ENCODE results near the gene HSD17B11. TPM values are rescaled to one million over a fixed set of nuclear protein-coding genes. Genes with fewer than 3 reads are reported as not detected.

The HSD17B11 gene
- polyA plus RNA-seq, 1 donor (not counting 4 experiments of a cell fraction or from before 2014, with no cell fraction given): 8.5 TPM

GRCh38 chr4:87392183-87392582 lies 1.2 kb upstream of the HSD17B11 start:
- no peak overlapping the region for H2AFZ ChIP-seq (ENCODE audit: control insufficient read depth, low read length)
- no peak for DNase-seq (ENCODE audit: low read depth, low spot score)
- no peaks in the 10 kb centered on the region for H3K27me3 ChIP-seq (ENCODE audit: control insufficient read depth, extremely low read depth, insufficient read depth, low read length)
- H3K79me2 ChIP-seq (ENCODE audit: control insufficient read depth, insufficient read depth, low read length): peaks cover 2% of the 10 kb centered on the region
- FAIRE-seq: no peak
- no peaks in the 10 kb centered on the region for H3K9me3 ChIP-seq (ENCODE audit: control insufficient read depth, low read depth, low read length)
- peak overlapping the region; percentile 90 for H3K4me2 ChIP-seq (ENCODE audit: control insufficient read depth, extremely low read depth, insufficient read depth, low read depth, low read length)
- peaks cover 3% of the 10 kb centered on the region for H3K4me1 ChIP-seq (ENCODE audit: control insufficient read depth, extremely low read depth, insufficient read depth, low read length)
- H4K20me1 ChIP-seq (ENCODE audit: control insufficient read depth, extremely low read depth, insufficient read depth, low read length): no peaks in the 10 kb centered on the region
- no peak overlapping the region for H3K4me3 ChIP-seq (ENCODE audit: control insufficient read depth in 2 of 3, extremely low read depth in 1 of 3, insufficient read depth in 2 of 3, low read depth in 1 of 3, low read length in 3 of 3)
- H3K9ac ChIP-seq (ENCODE audit: control insufficient read depth, extremely low read depth, insufficient read depth, low read length): no peak overlapping the region
- TF ChIP-seq EZH2 (IDR thresholded peaks at IDR 0.05; ENCODE audit: low read length): no peak
- TF ChIP-seq, protein P1, sequence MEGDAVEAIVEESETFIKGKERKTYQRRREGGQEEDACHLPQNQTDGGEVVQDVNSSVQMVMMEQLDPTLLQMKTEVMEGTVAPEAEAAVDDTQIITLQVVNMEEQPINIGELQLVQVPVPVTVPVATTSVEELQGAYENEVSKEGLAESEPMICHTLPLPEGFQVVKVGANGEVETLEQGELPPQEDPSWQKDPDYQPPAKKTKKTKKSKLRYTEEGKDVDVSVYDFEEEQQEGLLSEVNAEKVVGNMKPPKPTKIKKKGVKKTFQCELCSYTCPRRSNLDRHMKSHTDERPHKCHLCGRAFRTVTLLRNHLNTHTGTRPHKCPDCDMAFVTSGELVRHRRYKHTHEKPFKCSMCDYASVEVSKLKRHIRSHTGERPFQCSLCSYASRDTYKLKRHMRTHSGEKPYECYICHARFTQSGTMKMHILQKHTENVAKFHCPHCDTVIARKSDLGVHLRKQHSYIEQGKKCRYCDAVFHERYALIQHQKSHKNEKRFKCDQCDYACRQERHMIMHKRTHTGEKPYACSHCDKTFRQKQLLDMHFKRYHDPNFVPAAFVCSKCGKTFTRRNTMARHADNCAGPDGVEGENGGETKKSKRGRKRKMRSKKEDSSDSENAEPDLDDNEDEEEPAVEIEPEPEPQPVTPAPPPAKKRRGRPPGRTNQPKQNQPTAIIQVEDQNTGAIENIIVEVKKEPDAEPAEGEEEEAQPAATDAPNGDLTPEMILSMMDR (optimal IDR thresholded peaks at IDR 0.05 in 1 of 3, IDR thresholded peaks at IDR 0.05 in 1 of 3, conservative IDR thresholded peaks at IDR 0.05 in 1 of 3; ENCODE audit: extremely low read depth in 1 of 3, insufficient read depth in 2 of 3, low read length in 3 of 3): no peak
- H3K36me3 ChIP-seq (ENCODE audit: control insufficient read depth in 2 of 2, extremely low read depth in 1 of 2, insufficient read depth in 2 of 2, low read length in 2 of 2): no peaks in the 10 kb centered on the region
- no peaks in the 10 kb centered on the region for H3K9me1 ChIP-seq (ENCODE audit: control insufficient read depth, extremely low read depth, insufficient read depth, low read length)
- dilution Hi-C loops (cut with MboI; ENCODE audit: extremely low pct_ligation_motif_present, low sequenced_read_pairs): no loop called here
- H3K27ac ChIP-seq (ENCODE audit: control insufficient read depth, insufficient read depth, low read length): no peak overlapping the region

DNA sequence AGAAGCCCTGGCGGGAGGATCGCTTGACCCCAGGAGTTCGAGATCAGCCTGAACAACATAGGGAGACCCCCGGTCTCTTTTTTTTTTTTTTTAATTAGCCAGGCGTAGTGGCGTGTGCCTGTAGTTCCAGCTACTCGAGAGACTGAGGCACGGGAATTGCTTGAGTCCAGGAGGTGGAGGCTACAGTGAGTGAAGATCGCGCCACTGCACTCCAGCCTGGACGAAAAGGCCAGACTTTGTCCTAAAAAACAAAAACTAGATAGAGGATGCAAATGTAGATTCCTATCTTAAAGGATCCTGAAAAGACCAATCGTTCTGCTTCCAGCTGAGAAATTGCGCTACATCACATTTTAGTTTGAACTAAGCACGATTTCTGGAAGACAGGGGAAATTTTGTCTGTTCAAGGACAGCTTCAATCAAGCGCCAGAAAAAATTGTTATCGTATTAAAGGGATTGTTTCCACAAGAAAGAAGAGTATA lies 627 bp upstream of the HSD17B11 start:
- H3K27me3 ChIP-seq (ENCODE audit: control insufficient read depth, extremely low read depth, insufficient read depth, low read length): no peaks in the 10 kb centered on the region
- no peak for FAIRE-seq
- H3K4me2 ChIP-seq (ENCODE audit: control insufficient read depth, extremely low read depth, insufficient read depth, low read depth, low read length): peak overlapping the region; percentile 90
- no peaks in the 10 kb centered on the region for H3K9me1 ChIP-seq (ENCODE audit: control insufficient read depth, extremely low read depth, insufficient read depth, low read length)
- dilution Hi-C loops (cut with MboI; ENCODE audit: extremely low pct_ligation_motif_present, low sequenced_read_pairs): no loop called here
- no peaks in the 10 kb centered on the region for H4K20me1 ChIP-seq (ENCODE audit: control insufficient read depth, extremely low read depth, insufficient read depth, low read length)
- peak overlapping the region; percentile 80 for H3K9ac ChIP-seq (ENCODE audit: control insufficient read depth, extremely low read depth, insufficient read depth, low read length)
- peak overlapping the region; percentile 79 for H3K27ac ChIP-seq (ENCODE audit: control insufficient read depth, insufficient read depth, low read length)
- no peaks in the 10 kb centered on the region for H3K9me3 ChIP-seq (ENCODE audit: control insufficient read depth, low read depth, low read length)
- peaks cover 3% of the 10 kb centered on the region for H3K4me1 ChIP-seq (ENCODE audit: control insufficient read depth, extremely low read depth, insufficient read depth, low read length)
- H3K36me3 ChIP-seq (ENCODE audit: control insufficient read depth in 2 of 2, extremely low read depth in 1 of 2, insufficient read depth in 2 of 2, low read length in 2 of 2): no peaks in the 10 kb centered on the region
- no peak for TF ChIP-seq EZH2 (IDR thresholded peaks at IDR 0.05; ENCODE audit: low read length)
- TF ChIP-seq, protein P1 (optimal IDR thresholded peaks at IDR 0.05 in 1 of 3, IDR thresholded peaks at IDR 0.05 in 1 of 3, conservative IDR thresholded peaks at IDR 0.05 in 1 of 3; ENCODE audit: extremely low read depth in 1 of 3, insufficient read depth in 2 of 3, low read length in 3 of 3): no peak
- H3K79me2 ChIP-seq (ENCODE audit: control insufficient read depth, insufficient read depth, low read length): peaks cover 2% of the 10 kb centered on the region
- DNase-seq (ENCODE audit: low read depth, low spot score): no peak
- H3K4me3 ChIP-seq (ENCODE audit: control insufficient read depth in 2 of 3, extremely low read depth in 1 of 3, insufficient read depth in 2 of 3, low read depth in 1 of 3, low read length in 3 of 3): peak overlapping the region; percentile 47 to 93 (median 86)
- peak overlapping the region; percentile 98 for H2AFZ ChIP-seq (ENCODE audit: control insufficient read depth, low read length)
